IMR-90 (cell line): ENCODE results near the gene DSCAML1.

Experiments used
- BHLHE40 ChIP-seq: fragments of 150-350 bp; IDR thresholded peaks from 2 replicates; pipeline ENCODE4 v1.6.1; 2016; ENCODE audit warnings: mild to moderate bottlenecking, low read depth, low read length
- CEBPB ChIP-seq: IDR thresholded peaks from 2 replicates; pipeline ENCODE4 v1.6.1; 2012; ENCODE audit warnings: low read depth, low read length, improper control_type of control experiment
- CHD1 ChIP-seq: IDR thresholded peaks from 2 replicates; pipeline ENCODE4 v1.6.1; 2012; ENCODE audit warnings: low read depth, low read length, improper control_type of control experiment
- CTCF ChIP-seq: conservative IDR thresholded peaks from 2 replicates; pipeline ENCODE4 v1.5.1; 2012; ENCODE audit warnings: mild to moderate bottlenecking, low read depth, low read length, improper control_type of control experiment
- POLR2A ChIP-seq: IDR thresholded peaks from 2 replicates; pipeline ENCODE4 v1.6.1; 2012; ENCODE audit warnings: mild to moderate bottlenecking, low read depth, low read length
- RFX5 ChIP-seq: IDR thresholded peaks from 2 replicates; pipeline ENCODE4 v1.8.0; 2012; ENCODE audit warnings: low read depth, mild to moderate bottlenecking, low read length, moderate library complexity

- TF ChIP-seq CHD1 (no peak), POLR2A (no peak), RFX5 (no peak), CTCF (no peak), CEBPB (no peak), BHLHE40 (no peak)
Measured at GRCh38 chr11:117588166-117588810, 208.7 kb downstream of the DSCAML1 start.
